GM18498 (cell line): ENCODE results near the gene HDAC8.
"Not testable (repeated sequence)": the region's sequence is repeated elsewhere in the genome, so short reads cannot be mapped to it uniquely, and the experiment has no call there.

ENCODE experiments used
- ATAC-seq: cut with Tn5 transposase; IDR thresholded peaks from one replicate; pipeline ENCODE4 v1.9.1; 2021; ENCODE audit warnings: mild to moderate bottlenecking, moderate library complexity; ENCODE audit not compliant: unreplicated experiment

Gene HDAC8

GRCh38 chrX:72536542-72536941, 36.1 kb downstream of the HDAC8 start:
- no peak for ATAC-seq

GRCh38 chrX:72532366-72532765, 40.3 kb downstream of the HDAC8 start:
- ATAC-seq: no peak

- ATAC-seq: peak; percentile 61
Measured at GRCh38 chrX:72526534-72527508, 45.8 kb downstream of the HDAC8 start.

- ATAC-seq: no peak
Measured at GRCh38 chrX:72498782-72499181, 73.9 kb downstream of the HDAC8 start.

GRCh38 chrX:72495046-72495445, 77.6 kb downstream of the HDAC8 start:
- ATAC-seq: no peak

GRCh38 chrX:72492499-72492898, 80.1 kb downstream of the HDAC8 start:
- peak; percentile 88 for ATAC-seq

GRCh38 chrX:72490221-72490620, 82.4 kb downstream of the HDAC8 start:
- not testable (repeated sequence) for ATAC-seq

GRCh38 chrX:72487661-72488060, 85.0 kb downstream of the HDAC8 start:
- ATAC-seq: no peak

- ATAC-seq: no peak
Measured at GRCh38 chrX:72479324-72480274, 93.0 kb downstream of the HDAC8 start.

GRCh38 chrX:72478853-72479252, 93.8 kb downstream of the HDAC8 start:
- ATAC-seq: no peak

- no peak for ATAC-seq
Measured at GRCh38 chrX:72478351-72478750, 94.3 kb downstream of the HDAC8 start.

GRCh38 chrX:72477781-72478181, 94.9 kb downstream of the HDAC8 start:
- ATAC-seq: no peak

GRCh38 chrX:72477376-72477775, 95.3 kb downstream of the HDAC8 start:
- ATAC-seq: no peak

- no peak for ATAC-seq
Measured at GRCh38 chrX:72475952-72476668, 96.5 kb downstream of the HDAC8 start.

GRCh38 chrX:72475338-72475737, 97.3 kb downstream of the HDAC8 start:
- no peak for ATAC-seq

- no peak for ATAC-seq
Measured at GRCh38 chrX:72470532-72471223, 102.0 kb downstream of the HDAC8 start.

GRCh38 chrX:72470117-72470516, 102.5 kb downstream of the HDAC8 start:
- ATAC-seq: no peak

GRCh38 chrX:72468607-72469006, 104.0 kb downstream of the HDAC8 start:
- ATAC-seq: no peak

GRCh38 chrX:72467135-72467534, 105.5 kb downstream of the HDAC8 start:
- no peak for ATAC-seq

- no peak for ATAC-seq
Measured at GRCh38 chrX:72466493-72466892, 106.2 kb downstream of the HDAC8 start.
